M059J (cell line): Measurements from ENCODE around the gene FTCD. TPM values are rescaled to one million over a fixed set of nuclear protein-coding genes. Genes with fewer than 3 reads are reported as not detected.
A peak's percentile ranks its signal among the peaks of the same experiment; 100 is the strongest.
"Not testable (repeated sequence)": the region's sequence is repeated elsewhere in the genome, so short reads cannot be mapped to it uniquely, and the experiment has no call there.

Experiments
- DNase-seq: peaks from one replicate; pipeline ENCODE4 v3.0.0-alpha.2; 2012; ENCODE audit warnings: low read depth
- total RNA-seq: library from RNA; depleted of rRNA; stranded (reverse); fragments of >200 nt; shearing (Covaris generic); gene quantifications from 2 replicates; pipeline ENCODE4 v1.2.3, GENCODE V29; 2014; rRNA removed

The FTCD gene, protein sequence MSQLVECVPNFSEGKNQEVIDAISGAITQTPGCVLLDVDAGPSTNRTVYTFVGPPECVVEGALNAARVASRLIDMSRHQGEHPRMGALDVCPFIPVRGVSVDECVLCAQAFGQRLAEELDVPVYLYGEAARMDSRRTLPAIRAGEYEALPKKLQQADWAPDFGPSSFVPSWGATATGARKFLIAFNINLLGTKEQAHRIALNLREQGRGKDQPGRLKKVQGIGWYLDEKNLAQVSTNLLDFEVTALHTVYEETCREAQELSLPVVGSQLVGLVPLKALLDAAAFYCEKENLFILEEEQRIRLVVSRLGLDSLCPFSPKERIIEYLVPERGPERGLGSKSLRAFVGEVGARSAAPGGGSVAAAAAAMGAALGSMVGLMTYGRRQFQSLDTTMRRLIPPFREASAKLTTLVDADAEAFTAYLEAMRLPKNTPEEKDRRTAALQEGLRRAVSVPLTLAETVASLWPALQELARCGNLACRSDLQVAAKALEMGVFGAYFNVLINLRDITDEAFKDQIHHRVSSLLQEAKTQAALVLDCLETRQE
- total RNA-seq = not detected in 2 replicates

DNA sequence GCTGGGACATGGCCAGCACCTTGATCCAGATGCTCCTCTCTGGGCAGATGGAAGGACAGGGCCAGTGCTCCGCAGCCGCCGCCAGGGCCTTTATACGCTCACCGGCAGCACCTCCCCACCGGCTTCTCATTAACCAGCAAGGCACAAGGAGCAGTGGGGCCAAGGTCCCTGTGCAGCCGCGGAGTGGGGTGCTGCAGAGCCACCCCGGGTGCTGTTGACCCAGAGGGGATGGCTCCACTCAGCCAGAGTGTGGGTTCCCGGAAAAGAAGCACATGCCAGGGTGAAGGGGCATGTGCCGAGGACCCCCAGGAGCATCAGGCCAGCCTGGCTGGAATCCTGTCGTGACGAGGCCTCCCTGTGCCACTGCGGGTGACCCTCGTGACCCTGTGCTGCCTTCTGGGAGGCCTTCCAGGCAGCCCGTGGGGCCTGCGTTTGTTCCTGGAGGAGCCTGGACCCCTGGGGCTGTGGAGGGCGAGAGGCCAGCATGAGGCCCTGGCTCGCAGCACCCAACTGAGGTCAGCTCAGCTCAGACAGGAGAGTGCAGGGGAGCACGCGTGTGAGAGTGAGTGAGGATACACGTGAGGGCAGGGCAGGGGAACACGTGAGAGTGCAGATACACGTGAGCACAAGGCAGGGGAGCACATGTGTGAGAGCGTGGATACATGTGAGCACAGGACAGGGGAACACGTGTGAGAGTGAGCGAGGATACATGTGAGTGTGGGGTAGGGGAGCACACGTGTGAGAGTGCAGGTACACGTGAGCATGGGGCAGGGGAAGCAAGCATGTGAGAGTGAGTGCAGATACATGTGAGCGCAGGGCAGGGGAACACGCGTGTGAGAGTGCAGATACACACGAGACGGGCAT is at the start of gene FTCD:
TSS of gene FTCD (minus strand) at position 66 of the 864 bp plus-strand sequence. CDS start at position 10, 56 bp downstream.
- no peak for DNase-seq

DNA sequence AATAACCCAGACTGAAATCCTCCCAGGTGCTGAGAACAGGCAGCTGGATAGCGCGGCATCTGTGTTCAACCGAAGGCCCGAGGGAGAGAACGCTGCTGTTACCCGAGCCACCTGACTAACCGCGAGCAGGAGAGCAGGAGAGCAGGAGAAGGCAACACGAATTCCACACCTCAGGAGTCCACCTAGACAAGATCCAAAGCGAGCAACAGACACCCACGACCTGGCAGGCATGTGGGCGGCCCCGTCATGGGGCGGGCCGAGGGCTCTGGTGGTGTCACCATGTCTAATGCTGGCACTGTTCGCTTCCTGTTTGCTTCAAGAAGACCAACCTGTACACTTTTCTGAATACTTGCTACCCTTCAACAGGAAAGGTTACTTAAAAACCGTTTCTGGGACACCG is 49.8 kb upstream of the FTCD start:
- DNase-seq = no peak

DNA sequence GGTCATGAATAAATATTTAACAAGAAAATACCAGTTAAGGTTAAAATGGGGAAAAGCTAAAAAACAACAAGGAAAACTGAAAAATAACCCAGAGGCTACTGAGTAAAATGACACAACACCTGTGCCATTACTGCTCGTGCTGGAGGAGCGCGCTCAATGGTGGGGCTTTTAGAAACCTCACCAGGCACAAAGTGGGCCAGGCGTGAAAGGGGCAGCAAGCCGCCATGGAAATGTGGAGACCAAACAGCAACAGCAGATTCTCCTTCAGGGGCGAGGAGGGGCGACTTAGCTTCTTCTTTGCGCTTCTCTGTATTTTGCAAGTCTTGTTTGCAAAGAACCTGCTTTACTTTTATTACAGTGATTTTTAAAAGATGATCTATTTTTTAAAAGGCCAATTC is 47.8 kb upstream of the FTCD start:
- DNase-seq = no peak

DNA sequence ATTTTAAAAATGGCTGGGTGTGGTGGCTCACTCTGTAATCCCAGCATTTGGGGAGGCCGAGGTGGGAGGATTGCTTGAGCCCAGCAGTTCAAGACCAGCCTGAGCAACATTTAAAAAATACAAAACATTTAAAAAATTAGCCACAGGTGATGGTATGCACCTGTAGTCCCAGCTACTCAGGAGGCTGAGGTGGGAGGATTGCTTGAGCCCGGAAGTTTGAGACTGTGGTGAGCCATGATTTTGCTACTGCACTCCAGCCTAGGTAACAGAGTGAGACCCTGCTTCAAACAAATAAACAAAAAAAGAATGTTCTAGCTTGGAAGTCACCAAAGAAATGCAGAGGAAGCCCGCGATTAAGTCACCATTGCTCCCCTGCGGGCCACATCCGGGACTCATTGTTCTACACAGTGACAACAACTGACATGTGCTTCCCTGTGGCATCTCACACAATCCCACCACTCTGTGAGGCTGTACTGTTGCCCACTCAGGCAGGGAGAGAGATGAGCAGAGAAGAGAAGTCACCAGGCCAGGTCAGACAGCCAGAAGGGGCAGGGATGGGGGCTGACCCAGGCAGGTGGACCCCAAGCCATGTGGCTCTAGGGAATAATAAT is 47.3 kb upstream of the FTCD start:
- DNase-seq = no peak

DNA sequence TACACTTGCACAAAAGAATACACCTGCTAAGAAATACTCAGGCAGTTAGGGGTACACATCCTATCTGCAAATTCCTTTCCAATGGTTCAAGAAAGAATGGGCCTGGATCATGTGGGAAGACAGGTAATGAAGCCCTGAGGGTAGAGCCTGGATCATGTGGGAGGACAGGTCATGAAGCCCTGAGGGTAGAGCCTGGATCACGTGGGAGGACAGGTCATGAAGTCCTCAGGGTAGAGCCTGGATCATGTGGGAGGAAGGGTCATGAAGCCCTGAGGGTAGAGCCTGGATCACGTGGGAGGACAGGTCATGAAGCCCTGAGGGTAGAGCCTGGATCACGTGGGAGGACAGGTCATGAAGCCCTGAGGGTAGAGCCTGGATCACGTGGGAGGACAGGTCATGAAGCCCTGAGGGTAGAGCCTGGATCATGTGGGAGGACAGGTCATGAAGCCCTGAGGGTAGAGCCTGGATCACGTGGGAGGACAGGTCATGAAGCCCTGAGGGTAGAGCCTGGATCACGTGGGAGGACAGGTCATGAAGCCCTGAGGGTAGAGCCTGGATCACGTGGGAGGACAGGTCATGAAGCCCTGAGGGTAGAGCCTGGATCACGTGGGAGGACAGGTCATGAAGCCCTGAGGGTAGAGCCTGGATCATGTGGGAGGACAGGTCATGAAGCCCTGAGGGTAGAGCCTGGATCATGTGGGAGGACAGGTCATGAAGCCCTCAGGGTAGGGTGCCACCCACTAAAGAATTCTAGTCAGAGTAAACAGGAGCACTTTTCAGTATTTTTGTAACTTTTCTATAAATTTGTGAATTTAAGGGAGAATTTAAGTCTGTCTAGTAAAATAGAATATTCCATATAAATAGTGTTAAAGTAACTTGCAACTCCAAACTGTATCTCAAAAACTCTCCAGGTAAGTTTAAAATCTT is 45.8 kb upstream of the FTCD start:
- DNase-seq = not testable (repeated sequence)

DNA sequence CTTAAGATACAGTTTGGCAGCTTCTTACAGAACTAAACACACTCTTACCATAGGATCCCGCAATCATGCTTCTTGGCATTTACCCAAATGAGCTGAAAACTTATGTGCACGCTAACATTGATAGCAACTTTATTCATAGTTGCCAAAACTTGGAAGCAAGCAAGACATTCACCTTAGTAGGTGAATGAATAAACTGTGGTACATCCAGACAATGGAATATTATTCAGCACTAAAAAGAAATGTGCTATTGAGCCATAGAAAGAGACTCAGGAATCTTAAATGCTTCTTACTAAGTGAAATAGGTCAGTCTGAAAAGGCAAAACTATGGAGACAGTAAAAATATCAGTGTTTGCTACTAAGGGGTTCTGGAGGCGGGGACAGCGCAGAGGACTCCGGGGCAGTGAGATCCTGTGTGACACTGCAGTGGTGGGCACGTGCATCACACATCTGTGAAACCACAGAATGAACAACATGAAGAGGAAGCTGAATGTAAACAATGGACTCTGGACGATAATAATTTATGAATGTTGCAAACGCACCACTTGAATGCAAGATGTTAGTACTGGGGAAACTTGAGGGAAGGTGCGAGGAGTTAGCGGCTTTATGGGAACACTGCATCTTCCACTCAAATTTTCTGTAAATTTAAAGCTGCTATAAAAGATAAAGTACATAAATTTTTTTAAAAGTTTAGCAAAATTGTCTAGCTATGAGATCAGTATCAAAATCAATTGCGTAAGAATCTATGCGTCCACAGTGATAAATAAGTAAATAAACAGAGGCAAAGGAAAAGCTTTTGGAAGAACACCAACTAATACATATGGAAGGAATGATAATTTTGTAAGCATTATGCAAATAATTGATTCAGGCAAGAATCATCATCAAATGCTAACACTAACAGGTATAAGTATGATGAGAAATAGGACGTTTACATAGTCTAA is 44.3 kb upstream of the FTCD start:
- DNase-seq = no peak

DNA sequence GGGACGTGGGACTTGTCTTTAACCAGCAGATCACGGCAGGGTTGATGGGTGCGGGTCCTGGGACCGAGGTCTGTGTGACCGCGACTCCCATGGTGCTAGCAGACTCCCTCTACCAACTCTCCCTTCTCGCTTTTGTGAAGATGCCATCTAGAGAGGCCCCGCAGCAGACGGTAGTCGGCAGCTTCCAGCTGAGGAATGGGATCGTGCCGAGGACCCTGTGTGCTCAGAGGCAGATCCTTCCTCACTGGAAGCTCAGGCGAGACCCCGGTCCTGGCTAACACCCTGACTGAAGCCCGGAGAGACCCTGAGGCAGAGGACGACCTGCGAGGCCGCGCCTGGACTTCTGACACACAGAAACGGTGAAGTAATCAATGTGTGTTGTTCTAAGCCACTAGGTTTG is 41.4 kb upstream of the FTCD start:
- DNase-seq = no peak

DNA sequence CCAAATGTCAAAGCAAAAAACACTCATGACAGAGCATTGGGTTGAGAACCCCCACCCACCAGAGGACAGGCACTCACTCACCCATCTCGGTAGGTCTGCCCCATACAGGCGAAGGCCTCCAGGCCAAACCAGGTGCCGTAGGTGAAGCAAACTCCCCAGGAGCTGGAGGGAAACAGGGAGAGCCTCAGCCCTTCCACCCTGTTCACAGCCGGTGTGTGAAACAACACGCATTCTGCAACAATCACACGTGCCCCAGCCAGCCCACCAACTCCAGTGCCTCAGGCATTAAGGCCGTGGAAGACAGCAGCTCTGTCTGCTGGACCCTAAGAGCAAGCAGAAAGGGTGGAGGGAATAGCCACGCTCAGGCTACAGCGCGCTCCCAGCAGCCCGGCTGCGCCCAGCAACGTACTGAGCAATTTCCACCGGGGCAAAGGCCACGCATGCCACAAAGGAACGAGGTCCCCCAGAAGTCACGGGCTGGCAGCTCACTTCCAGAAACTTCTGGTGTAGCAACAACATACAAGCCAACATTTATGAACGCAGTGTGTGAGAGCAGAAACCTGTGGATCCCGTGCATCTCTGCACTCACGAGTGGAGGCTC is 40.3 kb upstream of the FTCD start:
- no peak for DNase-seq

DNA sequence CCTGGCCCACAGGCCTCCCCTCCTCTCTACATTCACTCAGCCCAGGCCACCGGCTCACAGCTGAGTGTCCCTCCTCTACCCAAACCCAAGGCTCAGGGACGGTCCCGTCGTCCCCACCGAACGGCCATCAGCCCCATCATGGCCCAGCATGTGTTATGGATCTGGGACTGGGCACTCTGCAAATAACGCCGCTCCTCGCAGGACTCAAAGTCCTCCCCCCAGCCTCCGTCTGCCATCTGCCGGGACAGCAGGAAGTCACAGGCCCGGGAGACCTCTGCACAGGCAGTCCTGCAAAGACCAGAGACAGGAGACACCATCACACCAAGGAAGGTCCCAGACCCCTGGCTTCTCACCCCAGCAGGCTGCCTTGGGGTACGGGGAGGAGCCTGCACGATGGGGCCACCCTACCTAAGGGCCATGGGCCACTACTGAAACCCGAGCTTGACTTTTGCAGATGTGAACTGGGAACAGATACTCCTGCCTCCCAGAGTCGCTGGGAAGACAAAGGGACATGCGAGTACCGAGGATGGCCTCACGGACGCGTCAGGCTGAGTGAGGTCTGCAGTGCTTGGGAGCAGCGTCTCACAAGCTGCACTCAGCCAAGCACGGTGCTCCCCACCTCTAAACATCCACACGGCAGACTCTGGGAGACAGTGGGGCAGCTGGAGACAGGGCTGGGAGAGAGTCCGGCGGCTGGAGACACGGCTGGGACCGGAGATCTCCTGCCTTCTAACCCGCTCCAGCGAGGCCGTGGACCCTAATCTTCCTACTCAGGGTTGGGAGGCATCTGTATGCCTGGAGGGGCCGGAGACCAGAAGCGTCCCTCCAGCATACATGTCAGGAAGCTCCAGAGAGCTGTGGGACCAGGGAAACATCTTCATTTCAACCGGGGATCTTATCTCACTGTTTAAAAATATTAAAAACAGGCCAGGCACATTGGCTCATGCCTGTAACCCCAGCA is 39.3 kb upstream of the FTCD start:
- DNase-seq = no peak

DNA sequence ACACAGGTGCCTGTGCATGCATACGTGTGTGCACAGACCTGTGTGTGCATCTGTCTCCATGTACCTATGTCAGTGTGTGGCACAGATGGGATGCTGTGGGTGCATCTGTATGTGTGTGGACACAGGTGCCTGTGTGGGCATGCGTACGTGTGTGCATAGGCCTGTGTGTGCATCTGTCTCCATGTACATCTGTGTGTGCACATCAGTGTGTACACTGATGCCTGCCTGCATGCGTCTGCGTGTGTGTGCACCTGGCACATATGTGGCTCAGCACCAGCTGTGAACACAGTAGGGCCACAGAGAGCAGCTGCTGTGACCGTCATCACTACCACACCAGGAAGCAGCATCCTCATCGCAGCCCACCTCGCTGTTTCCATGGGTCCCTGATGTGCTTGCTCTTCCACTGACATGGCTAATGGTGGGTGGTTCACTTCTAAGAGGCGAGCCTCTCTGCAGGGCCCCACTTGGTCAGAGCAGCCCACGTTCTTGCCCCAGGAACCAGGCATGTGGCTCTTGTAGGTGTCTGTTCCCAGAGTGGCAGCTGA is 38.5 kb upstream of the FTCD start:
- no peak for DNase-seq

DNA sequence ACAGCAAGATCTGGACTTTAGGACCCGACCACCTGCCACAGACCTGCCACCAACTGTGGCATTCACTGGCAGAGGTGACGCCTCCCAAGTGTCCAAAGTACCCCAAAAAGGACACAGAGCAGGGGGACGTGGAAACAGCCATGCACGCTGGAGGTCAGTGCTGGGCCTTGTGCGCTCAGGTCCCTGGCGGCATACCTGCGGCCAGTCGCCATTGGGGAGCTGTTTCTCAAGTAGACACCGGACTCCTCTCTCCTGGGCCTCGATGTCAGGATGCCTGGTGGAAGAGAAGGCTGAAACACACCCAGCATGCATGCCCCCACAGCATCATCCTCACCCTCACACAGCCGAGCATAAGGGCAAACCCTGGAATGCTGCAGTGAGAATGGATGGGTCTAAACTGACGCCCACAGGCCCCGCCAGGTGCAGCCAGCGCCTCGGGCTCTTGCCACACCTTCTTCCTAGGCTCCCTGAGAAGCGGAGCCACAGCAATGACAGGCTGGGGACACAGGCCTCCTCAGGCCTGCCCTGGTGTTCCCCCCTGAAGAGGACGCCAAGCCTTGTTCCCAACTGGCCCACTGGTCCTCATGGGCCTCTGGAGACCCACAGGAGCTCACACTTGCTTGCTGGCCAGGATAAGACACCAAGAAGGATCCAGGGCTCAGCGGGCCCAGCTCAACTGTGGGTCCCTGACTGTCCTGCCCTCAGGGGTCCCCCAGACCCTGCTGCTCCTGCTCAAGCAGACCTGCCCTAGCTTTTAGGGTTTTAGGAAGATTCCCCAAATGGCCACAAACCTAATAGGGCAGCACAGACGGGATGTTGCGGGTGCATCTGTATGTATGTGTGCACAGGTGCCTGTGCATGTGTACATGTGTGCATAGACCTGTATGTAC is 36.6 kb upstream of the FTCD start:
- no peak for DNase-seq

DNA sequence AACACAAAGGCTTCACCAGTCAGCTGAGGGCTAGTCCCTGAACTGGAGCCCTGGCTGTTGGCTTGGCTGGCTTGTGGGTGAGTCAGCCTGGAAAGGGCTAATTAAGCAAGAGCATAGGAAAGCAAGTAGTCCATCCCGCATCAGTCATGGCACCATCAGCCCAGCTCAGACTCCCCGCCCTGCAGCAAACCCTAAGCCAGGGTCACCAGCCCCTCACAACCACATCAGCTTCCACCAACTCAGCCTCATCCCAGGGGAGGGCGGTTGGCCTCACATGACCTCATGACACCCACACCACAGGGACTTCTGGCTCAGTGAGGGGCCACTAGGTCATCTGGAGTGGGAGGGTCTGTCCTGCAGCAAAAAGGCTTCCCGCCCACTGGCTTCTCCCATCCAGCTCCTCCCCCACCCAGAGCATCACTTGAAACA is 35.9 kb upstream of the FTCD start:
- peak; percentile 84 for DNase-seq

DNA sequence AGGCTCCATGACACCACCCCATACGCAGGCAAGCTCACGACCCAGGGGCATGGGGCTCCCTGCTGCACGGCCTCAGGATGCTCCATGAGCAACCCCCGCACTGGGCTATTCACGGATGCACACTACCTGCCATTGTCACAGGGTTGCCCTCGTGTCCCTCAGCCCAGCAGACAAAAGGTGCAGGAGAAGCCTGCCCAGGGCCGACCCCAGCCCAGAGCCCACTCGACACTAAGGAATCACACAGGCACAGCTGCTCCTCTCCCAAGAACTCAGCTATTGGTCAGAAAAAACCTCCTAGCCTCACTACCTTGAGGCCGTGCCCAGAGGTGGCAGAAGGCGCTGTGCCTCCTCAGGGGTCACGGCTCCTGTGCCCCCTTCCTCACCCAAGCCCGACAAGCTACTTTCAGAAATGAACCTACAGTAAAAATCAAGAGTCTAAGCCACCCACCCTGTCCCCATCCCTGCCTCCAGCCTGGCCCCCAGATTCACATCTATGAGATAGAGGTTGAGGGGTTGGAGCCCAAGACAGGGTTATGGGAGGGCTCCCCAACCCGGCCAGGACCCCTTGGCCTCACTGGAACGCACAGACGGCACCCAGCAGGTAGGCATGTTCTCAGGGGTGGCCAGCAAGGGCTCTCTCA is 35.2 kb upstream of the FTCD start:
- no peak for DNase-seq

DNA sequence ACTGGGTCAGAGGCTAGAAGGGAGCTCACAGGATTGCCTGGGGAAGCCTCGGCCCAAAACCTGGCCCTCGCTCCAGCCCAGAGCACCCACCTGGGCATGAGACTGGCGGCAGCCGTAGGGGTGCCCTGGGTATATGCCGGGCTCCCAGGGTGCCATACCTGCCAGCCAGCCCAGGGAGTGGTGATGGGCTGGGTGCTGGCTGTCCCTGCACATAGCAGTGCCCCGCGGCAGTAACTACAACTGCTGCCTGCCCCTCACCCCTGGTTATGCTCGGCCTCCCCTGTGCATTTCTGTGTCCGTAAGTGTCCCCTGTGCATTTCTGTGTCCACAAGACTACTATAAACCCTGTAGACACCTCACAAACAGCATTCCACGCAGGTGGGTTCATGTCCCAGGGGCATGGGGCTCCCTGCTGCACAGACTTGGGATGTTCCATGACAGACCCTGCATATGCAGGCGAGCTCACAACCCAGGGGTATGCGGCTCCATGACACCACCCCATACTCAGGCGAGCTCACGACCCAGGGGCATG is 34.6 kb upstream of the FTCD start:
- no peak for DNase-seq

DNA sequence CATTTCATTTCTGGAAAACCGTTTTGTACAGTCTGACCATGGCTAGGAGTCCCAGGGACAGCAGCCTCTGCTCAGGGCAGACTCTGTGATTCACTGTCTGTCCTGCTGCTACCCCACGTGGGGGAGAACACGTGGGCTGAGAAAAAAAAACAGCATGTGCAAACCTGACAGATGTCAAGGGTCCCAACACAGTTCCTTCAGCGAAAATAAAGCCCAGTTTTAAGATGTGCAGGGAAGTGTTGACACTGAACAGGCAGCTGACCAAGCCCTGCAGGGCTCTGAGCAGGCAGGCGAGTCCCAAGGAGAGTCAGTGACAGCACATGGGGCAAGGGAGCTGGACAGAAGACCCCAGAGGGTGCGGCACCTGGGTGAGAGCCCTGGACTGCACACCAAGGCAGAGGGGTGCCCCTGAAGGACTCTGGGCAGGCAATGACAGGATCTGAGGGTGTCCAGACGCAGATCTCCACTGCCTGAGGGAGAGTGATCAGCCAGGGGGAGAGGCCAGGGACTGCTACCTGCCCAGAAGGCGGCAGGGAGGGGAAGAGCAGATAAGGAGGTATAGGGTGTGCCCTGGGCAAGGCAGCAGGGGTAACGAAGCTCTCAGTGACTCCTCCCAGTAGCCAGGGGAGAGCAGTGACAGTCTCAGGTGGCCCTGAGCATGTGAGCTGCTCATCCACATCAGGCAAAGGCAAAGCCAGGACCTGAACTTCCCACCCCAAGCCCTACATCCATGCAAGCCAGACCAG is 34.0 kb upstream of the FTCD start:
- peak; percentile 61 for DNase-seq
